GM19193 (cell line): ENCODE results near the gene ABCC8.

ENCODE experiments used
- POLR2A ChIP-seq: IDR thresholded peaks from 4 replicates; pipeline ENCODE4 v1.6.1; 2011; ENCODE audit not compliant: insufficient read depth, insufficient read length; ENCODE audit errors: extremely low read depth

Gene ABCC8

DNA sequence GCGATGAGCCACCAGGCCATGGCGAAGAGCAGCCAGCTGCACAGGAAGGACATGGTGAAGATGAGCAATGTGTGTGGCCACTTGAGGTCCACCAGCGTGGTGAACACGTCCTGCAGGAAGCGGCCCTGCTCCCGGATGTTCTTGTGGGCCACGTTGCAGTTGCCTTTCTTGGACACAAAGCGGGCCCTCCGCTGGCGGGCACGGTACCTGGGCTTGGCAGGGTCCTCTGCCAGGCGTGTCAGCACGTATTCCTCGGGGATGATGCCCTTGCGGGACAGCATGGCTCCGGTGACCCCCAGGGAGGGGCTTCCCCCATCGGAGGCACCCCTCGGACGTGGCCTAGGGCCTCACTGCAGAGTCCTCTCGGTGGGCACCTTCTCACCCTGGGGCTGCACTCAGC lies 88.8 kb downstream of the ABCC8 start:
- TF ChIP-seq POLR2A: no peak

DNA sequence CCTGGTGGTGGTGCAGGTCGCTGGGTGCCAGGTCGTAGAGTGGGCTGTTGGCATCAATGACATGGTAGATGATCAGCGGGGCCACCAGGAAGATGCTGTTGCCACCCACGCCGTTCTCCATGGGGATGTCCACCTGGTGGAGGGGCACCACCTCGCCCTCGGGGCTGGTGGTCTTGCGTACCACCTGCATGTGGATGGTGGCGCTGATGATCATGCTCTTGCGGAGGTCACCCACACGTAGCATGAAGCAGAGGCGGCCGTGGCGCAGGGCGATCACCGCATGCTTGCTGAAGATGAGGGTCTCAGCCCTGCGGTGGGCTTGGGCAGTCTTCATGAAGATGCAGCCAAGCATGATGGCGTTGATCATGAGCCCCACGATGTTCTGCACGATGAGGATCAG lies 89.4 kb downstream of the ABCC8 start:
- TF ChIP-seq POLR2A: no peak

DNA sequence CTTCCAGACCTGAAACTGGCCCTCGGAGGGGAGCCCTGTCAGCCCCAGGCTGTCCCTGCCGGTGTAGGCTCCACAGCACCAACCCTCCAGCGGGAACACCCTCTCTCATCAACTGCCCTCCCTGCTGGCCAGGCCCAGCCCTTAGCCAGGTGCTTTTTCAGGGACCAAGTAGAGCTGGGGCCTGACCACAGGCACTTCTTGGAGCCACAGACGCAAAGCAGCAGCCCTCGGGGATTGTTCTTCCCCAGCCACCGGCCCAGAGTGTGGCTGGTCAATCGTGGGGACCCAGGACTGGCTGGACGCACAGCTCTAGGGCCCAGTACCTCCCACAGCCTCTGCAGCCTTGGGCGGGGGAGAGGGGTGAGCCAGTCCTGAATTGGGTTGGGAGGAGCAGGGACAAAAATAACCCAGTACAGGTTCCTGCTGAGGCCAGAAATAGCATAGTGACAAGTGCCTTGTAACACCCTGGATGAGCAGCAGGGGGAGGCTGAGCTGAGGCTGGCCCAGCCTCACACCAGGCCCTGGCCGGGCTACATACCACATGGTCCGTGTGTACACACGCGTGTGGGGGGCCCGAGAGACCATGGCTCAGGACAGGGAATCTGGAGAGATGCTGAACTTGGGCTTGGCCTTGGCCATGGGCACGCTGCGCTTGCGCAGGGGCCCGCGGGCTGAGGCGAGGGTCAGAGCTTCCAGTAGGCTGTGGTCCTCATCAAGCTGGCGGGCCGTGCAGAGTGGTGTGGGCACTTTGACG lies 90.1 kb downstream of the ABCC8 start:
- no peak for TF ChIP-seq POLR2A

DNA sequence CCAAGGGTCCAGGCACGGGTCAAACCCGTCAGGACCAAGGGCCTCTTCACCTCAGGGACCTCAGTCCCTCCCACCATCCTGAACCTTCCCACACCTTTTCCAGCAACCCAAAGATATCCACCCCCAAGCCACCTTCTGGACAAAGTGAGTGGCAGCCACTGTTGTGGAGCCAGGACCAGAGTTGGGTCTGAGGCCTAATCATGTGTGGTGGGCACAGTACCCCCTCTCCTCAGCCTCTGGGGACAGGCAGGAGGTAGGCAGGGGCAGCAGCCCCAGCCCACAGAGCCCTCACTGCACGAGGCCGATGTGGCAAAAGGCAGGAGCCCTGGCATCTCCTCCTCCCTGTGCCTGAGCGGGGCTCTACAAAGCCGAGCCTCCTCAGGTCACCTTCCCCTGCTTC lies 90.7 kb downstream of the ABCC8 start:
- no peak for TF ChIP-seq POLR2A

DNA sequence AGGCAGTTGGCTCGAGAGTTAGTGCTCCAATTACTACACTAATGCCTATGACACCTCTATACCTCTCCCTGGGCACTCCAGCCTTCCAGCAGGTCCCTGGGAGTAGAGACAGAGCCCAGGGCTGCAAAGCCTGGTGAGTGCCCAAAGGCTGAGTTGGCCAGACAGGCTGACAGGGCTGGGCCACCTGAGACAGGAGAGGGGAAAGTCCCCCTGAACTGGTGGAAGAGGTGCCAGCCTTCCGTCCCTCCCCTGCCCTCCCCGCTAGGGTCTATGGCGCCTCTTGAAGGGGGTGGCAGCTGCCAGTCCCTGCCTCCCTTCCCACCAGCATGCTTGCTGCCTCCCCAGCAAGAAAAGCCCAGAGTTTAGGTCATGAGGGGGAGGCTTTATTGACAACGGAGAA lies 91.2 kb downstream of the ABCC8 start:
- TF ChIP-seq POLR2A: no peak

DNA sequence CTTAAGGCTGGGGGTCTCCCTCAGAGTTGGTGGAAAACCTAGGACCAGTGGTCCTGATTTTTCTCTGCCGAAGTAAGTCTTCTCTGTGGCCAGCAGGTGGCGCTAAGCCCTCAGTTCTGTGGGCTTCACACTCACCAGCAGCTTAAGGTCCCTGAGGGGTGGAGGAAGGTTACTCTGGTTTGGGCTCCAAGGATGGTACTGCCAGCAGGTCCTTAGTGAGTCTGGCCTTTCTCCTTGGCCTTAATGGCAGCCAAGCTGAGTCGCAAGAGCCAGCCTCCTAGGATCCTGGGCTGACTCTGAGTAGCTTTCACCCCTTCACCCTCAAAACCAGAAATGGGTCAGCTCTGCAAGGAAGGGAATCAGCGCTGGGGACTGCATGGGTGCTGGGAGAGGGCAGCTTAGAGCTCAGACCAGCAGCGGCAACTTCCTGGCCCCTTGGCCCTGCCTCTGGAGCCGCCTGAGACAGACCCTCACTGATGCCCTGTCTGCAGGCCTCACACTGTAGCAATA lies 92.6 kb downstream of the ABCC8 start:
- TF ChIP-seq POLR2A: no peak

DNA sequence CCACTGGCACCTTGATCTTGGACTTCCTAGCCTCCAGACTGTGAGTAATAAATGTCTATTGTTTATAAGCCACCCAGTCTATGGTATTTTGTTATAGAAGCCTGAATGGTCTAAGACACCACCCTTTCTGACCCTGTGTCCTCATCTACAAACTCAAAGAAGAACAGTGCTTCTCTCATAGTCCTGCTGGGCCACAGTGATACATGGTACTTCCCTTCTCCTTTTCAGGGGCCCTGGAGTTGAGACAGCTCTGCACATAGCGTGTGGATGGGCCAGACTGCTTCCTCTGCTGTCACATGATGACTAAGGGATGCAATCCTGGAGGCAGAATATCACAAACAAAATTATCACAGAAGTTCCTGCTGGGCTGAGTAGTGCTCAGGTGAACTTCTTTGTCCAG lies 93.2 kb downstream of the ABCC8 start:
- no peak for TF ChIP-seq POLR2A

DNA sequence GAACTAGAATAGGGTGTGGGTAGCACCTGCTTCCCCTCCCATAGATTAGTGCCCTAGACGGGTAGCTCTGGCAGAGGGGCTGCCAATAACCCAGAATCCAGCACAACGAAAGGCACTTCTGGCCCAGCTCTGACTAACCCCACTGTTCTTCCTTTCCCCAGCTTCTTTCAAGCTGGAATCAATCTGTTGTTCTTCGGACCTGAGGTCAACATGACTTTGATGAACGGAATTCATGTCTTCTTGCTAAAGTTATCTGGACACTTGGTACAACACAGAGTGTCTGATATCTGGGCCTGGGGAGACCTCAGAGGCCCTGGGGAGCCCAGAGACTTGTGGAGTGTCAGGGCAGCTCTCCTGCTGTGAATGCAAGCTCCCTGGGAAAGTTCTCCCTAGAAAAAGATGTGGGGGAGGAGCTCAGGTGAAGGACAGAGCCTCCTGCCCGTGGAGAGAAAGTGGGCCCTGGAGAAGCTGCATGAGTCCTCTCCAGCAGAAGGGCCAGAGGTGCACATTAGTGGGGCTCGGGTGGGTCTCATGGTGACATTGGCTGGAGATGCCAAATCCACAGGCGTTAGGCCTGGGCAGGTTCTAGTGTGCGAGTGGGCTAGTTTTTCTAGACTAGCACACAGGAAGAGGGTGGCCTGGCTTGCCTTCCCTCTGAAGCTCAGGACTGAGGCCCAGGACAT lies 94.5 kb downstream of the ABCC8 start:
- no peak for TF ChIP-seq POLR2A

DNA sequence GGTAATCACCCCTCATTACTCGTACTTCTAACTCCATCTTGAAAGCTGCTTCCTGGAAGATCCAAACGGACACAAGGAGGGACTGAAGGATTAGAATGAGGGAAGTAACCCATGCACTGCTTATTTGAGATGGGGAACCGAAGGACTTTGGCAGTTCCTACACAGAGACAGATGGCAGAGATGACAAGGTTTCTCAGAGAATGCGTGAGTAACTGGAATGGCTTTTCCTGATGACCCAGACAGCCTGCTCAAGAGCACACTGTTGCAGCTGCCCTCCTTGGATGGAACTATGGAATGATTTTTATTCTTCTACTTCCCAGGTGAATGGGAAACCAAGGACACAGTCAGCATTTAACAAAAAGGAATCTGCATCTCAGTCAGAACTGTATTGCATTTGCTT lies 95.5 kb downstream of the ABCC8 start:
- no peak for TF ChIP-seq POLR2A

DNA sequence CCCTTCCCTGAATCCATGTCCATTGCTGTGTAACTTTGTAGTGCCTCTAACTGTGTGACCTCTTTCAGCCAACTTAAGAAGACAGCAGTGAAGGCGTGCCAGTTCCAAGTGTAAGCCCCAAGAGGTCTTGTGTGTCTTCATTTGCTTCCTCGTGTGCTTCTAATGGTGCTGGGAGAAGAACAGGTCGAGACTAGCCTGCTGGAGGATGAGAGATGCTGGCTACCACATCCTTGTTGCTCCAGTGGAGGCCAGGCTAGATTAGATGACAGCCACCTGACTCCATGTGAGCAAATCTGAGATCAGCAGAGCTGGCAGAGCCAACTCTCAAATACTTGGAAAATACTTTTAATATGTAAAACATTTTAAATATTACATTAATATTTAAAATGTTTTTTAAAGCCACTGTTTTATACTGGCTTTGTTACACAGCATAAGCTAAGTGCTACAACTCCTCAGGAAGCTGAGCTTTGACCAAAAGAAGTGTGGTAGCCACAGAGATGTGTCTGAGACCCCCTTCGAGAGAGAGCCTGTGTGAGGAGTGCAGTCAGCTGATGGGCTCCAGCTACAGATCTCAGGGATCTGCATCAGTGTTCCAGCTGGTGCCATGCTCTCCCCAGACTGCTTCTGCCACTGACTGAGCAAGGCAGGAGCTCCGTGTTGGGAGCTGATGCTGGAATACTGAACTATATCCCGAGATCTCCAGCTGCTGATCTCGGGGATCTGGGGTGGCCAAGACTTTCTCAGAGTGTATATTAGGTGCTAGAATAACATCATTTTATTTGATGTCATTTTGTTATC lies 97.1 kb downstream of the ABCC8 start:
- no peak for TF ChIP-seq POLR2A

DNA sequence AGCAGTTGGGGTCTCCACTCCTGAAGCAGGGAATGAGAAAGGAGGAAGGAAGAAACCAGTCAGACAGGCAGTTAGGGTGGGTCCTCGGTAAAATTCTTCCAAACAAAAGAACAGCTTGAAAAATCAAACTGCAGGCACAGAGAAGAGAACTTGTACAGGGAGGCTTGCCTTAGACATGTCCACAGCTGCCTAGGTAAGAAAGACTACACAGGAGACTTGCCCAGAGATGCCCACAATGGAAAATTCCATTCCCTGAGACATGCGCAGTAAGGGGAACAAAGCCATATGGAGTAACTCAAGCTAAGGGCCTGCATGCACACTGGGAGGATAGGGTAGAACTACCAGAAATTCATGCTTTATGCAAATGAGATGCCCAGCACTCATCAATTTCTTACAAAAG lies 98.0 kb downstream of the ABCC8 start:
- TF ChIP-seq POLR2A: no peak

DNA sequence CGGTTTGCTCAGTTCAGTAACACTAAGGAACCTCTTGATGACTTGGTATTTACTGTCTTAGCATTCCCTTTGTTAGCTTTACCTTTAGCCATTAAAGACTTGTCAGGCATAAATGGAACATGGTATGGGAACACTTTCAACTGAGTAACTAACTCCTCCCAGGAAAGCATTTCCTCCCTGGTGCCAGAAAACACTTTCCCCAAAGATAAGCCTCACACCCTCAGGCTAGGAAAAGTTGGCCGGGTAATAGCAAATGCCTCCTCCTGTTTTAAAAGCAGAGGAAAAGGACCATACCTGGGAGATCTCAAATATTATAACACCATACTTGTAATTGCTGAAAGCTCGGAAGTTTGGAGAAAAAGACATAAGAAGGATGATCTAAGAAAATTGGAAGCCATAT lies 100.2 kb downstream of the ABCC8 start:
- TF ChIP-seq POLR2A: no peak

DNA sequence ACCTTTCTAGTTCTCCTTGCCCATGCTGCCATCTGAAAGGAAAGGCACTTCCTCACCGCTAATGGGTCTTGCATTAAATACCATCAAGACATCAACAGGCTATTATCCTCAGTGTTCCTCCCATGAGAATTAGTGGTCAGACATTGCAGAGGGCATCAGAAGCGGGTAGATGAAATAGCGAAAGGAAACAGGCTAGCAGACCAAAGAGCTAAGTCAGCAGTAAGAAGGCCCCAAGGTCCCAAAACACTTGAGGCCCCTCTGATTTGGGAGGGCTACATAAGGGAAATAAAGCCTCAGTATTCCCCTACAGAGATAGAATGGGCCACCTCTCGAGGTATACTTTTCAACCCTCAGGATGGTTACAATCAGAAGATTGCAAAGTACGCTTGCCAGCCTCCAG lies 101.1 kb downstream of the ABCC8 start:
- TF ChIP-seq POLR2A: no peak

DNA sequence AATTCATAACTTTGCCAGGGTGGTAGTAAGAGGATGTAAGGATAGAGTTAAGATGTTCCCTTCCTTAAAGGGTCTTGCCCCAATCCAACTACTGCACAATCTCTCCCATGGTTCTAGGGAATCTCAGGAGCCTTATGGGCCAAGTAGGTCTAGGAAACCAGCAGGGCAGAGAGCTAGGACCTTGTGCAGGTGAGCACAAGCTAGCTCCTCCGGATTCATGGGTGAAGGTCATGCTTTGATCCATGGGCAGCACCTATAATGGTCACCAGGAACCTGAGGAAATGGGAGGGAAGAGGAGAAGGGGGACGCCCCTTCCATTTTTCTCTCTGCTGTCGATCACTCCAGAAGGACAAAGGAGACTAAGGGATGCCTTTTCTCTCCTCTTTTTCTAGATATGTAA lies 105.0 kb downstream of the ABCC8 start:
- TF ChIP-seq POLR2A: no peak

DNA sequence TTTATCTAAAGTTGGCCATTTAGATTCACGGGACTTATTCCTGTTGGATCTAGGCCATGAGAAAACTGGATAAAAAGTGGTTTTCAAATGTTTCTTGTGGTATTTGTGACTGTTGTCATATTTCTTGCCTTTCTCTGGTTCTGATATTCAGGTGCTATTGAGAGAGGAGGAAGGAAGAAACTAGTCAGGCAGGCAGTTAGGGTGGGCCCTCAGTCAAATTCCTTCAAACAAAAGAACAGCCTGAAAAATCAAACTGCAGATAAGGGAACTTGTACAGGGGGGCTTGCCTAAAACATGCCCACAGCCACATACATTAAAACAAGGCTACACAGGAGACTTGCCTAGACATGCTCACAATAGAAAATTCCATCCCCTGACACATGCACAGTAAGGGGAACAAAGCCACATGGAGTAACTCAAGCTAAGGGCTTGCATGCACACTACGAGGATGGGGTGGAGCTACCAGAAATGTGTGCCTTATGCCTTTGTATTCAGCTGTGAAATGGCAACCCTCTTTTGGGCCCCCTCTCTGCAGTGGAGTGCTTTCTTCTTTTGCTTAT lies 106.9 kb downstream of the ABCC8 start:
- TF ChIP-seq POLR2A: no peak
